Activated CD4-positive, alpha-beta T cell treated with anti-CD3 and anti-CD28 coated beads, Interleukin-2, amount 10 ng/mL, durations not matched to agents 7 days and 5 days (primary cell): ENCODE results near the gene BRD1. TPM values are rescaled to one million over a fixed set of nuclear protein-coding genes. Genes with fewer than 3 reads are reported as not detected.

ENCODE experiments used
- CTCF ChIA-PET: fragments of 350-600 bp; sonication (Branson Sonifier 250); formaldehyde crosslinking; loops from one replicate; lab custom pipeline; 2021; ENCODE audit warnings: antibody characterized with exemption; lab: Charles Lee
- POLR2A ChIA-PET: fragments of 350-600 bp; sonication (Branson Sonifier 250); formaldehyde crosslinking; loops from one replicate; lab custom pipeline; 2021; ENCODE audit warnings: antibody characterized with exemption; lab: Charles Lee
- DNase-seq: peaks from one replicate; pipeline ENCODE4 v3.0.0-alpha.2; 2020
- H3K27ac Mint-ChIP-seq: one replicate; pipeline ENCODE4 v1.8.0; 2021; ENCODE audit warnings: mild to moderate bottlenecking, moderate library complexity, mixed read lengths
- H3K27me3 Mint-ChIP-seq: one replicate; pipeline ENCODE4 v1.8.0; 2021; ENCODE audit warnings: mixed read lengths
- H3K36me3 Mint-ChIP-seq: one replicate; pipeline ENCODE4 v1.8.0; 2021; ENCODE audit warnings: low read depth, mixed read lengths
- H3K4me1 Mint-ChIP-seq: one replicate; pipeline ENCODE4 v1.8.0; 2021; ENCODE audit warnings: mixed read lengths
- H3K4me3 Mint-ChIP-seq: one replicate; pipeline ENCODE4 v1.8.0; 2021; ENCODE audit warnings: mild to moderate bottlenecking, moderate library complexity, mixed read lengths
- H3K9me3 Mint-ChIP-seq: one replicate; pipeline ENCODE4 v1.8.0; 2021; ENCODE audit warnings: mixed read lengths
- total RNA-seq, 2 experiments: library from RNA; stranded (reverse); gene quantifications; one replicate each; pipeline ENCODE4 v1.2.3, GENCODE V29; 2021

Gene BRD1
- 10 to 100 TPM; 46.9 to 49.2 TPM for total RNA-seq

DNA sequence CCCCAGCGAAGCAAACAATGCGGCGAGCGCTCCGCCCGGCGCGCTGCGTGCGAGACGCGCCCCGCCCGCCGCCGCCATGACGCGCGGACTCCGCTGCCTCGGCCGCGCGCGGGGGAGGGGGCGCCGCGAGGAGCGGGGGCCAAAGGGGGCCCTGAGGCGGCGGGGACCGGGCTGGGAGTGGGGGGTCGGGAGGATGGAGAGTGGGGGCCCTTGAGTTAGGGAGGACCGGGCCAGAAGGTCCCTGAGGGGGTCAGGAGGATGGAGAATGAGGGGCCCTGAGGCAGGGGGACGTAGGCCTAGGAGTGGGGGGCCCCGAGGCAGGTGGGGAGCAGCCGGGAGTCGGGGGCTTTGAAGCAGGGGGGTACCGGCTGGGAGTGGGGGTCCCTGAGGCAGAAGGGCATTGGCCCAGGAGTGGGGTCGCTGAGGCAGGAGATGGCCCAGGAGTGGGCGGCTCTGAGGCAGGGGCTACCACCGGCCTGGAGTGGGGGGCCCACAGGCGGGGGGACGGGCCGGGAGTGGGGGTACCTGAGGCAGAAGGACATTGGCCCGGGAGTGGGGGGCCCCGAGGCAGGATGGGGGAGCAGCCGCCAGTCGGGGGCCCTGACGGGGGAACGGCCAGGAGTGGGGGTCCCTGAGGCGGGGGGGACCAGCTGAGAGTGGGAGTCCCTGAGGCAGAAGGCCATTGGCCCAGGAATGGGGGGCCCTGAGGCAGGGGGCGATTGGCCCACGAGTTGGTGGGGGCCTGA, at the start of gene BRD1:
Gene BRD1, minus strand, starts transcription at position 21 of the 746 bp plus-strand sequence. CDS start 3,556 bp downstream, outside the sequence.
- peak; percentile 58 for DNase-seq
- H3K27me3 Mint-ChIP-seq: peaks cover 3% of the 10 kb centered on the region
- H3K4me3 Mint-ChIP-seq: peak within 1 kb of the TSS; percentile 90
- H3K9me3 Mint-ChIP-seq: no peaks in the 10 kb centered on the region
- ChIA-PET CTCF (no interaction called here), POLR2A (no interaction called here)
- H3K36me3 Mint-ChIP-seq: peaks cover 33% of the 10 kb centered on the region
- peak within 1 kb of the TSS; percentile 95 for H3K27ac Mint-ChIP-seq
- peaks cover 41% of the 10 kb centered on the region for H3K4me1 Mint-ChIP-seq

DNA sequence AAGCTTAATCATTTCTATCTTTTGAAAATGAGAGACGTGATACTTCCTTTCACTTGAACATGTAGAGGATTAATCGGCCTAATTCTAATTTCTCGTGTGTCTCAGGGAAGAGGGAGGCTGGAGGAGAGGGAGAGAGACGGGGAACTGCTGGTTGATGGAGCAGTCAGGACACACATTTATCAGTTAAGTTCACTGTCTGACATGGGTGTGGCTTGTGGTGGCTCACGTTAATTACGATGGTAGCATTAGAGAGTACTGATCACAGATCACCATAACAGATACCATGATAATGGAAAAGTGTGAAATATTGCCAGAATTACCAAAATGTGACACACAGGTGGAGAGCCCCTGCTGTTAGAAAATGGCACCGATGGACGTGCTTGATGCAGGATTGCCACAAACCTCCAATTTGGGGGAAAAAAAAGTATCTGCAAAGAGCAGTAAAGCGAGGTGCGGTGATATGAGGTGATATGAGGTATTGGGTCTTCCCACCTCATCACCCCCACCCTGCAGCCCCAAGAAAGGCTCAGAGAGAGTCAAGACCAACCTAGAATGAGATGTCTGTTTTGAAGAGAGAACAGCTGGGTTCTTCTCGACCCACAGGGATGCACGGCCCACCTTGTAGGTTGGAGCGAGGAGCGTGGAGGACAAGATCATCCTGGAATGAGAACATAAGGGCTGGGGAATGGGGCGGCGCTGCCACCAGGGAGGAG, 45.7 kb upstream of the BRD1 start:
- peaks cover 35% of the 10 kb centered on the region for H3K4me1 Mint-ChIP-seq
- no peaks in the 10 kb centered on the region for H3K27me3 Mint-ChIP-seq
- DNase-seq: no peak
- no peak overlapping the region for H3K4me3 Mint-ChIP-seq
- H3K9me3 Mint-ChIP-seq: peaks cover 14% of the 10 kb centered on the region
- no peak overlapping the region for H3K27ac Mint-ChIP-seq
- ChIA-PET CTCF (interaction anchor here (0.6 kb wide), 1 partner anchor 9 kb away, joined by 3 read pairs; no protein-coding TSS in a partner anchor), POLR2A (no interaction called here)
- H3K36me3 Mint-ChIP-seq: peaks cover 48% of the 10 kb centered on the region

DNA sequence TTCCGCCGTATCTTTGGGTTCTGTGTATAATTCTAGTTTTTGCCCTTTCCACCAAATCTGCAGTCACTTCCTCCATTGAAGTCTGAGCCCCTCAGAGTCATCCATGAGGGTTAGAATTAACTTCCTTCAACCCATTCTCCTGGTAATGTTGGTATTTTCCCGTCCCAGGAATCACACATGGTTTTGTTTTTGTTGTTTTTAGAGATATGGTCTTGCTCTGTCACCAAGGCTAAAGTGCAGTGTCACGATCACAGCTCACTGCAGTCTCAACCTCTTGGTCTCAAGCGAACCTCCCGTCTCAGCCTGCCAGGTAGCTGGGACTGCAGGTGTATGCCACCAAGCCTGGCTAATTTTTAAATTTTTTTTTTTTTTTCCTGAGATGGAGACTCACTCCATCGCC, 44.7 kb upstream of the BRD1 start:
- Mint-ChIP-seq H3K27me3 (no peaks in the 10 kb centered on the region), H3K4me3 (no peak overlapping the region), H3K9me3 (peaks cover 17% of the 10 kb centered on the region), H3K27ac (no peak overlapping the region), H3K4me1 (peaks cover 40% of the 10 kb centered on the region), H3K36me3 (peaks cover 52% of the 10 kb centered on the region)
- CTCF ChIA-PET: interaction anchor here (1.3 kb wide), 1 partner anchor 34 kb away, joined by 3 read pairs; no protein-coding TSS in a partner anchor
- POLR2A ChIA-PET: no interaction called here
- no peak for DNase-seq

DNA sequence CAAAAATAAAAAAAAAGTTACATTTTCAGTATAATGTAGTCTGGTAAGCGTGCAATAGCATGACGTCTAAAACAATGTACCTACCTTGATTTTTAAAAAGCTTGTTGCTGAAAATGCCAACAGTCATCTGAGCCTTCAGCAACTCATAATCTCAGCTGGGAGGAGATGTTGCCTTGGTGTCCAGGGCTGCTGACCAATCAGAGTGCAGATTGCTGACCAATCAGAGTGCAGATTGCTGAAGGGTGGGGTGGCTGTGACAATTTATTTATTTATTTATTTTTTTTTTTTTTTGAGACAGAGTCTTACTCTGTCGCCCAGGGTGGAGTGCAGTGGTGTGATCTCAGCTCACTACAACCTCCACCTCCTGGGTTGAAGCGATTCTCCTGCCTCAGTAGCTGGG, 43.8 kb upstream of the BRD1 start:
- no peak for DNase-seq
- ChIA-PET POLR2A (no interaction called here), CTCF (interaction anchor here (1.2 to 1.4 kb wide), 5 partner anchors 14 to 33 kb away, joined by 3 to 5 read pairs (median 3); no protein-coding TSS in a partner anchor)
- Mint-ChIP-seq H3K4me3 (no peak overlapping the region), H3K27ac (no peak overlapping the region), H3K36me3 (peaks cover 56% of the 10 kb centered on the region), H3K9me3 (peaks cover 24% of the 10 kb centered on the region), H3K4me1 (peaks cover 48% of the 10 kb centered on the region), H3K27me3 (no peaks in the 10 kb centered on the region)

DNA sequence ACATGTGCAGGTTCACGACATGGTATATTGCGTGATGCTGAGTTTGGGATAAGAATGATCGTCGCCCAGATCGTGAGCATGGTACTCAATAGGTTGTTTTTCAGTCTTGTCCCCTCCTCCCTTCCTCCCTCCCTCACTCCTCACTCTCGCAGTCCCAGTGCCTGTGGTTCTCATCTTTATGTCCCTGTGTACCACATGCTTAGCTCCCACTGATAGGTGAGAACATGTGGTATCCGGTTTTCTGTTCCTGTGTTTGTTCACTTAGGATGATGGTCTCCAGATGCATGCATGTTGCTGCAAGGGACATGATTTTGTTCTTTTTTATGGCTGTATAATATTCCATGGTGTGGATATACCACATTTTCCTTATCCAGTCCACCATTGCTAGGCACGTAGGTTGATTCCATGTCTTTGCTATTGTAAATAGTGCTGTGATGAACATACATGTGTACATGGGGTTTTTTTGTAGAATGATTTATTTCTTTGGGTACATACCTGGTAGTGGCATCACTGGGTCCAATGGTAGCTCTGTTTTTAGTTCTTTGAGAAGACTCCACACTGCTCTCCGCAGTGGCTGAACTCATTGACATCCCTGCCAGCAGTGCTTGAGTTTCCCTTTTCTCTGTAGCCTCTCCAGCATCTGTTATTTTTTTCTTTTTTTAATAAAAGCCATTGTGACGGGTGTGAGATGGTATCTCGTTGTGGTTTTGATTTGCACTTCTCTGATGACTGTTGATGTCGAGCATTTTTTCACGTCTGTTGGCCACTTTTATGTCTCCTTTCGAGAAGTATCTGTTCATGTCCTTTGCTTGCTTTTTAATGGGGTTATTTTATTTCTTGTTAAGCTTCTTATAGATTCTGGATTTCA, 42.4 kb upstream of the BRD1 start:
- peaks cover 34% of the 10 kb centered on the region for H3K9me3 Mint-ChIP-seq
- CTCF ChIA-PET: interaction anchor here (1.4 kb wide), 3 partner anchors 10 to 24 kb away, joined by 3 to 5 read pairs (median 4); no protein-coding TSS in a partner anchor
- peak overlapping the region; percentile 78 for H3K27ac Mint-ChIP-seq
- DNase-seq: peak; percentile 19
- H3K4me3 Mint-ChIP-seq: no peak overlapping the region
- POLR2A ChIA-PET: no interaction called here
- H3K4me1 Mint-ChIP-seq: peaks cover 54% of the 10 kb centered on the region
- H3K27me3 Mint-ChIP-seq: no peaks in the 10 kb centered on the region
- H3K36me3 Mint-ChIP-seq: peaks cover 60% of the 10 kb centered on the region

DNA sequence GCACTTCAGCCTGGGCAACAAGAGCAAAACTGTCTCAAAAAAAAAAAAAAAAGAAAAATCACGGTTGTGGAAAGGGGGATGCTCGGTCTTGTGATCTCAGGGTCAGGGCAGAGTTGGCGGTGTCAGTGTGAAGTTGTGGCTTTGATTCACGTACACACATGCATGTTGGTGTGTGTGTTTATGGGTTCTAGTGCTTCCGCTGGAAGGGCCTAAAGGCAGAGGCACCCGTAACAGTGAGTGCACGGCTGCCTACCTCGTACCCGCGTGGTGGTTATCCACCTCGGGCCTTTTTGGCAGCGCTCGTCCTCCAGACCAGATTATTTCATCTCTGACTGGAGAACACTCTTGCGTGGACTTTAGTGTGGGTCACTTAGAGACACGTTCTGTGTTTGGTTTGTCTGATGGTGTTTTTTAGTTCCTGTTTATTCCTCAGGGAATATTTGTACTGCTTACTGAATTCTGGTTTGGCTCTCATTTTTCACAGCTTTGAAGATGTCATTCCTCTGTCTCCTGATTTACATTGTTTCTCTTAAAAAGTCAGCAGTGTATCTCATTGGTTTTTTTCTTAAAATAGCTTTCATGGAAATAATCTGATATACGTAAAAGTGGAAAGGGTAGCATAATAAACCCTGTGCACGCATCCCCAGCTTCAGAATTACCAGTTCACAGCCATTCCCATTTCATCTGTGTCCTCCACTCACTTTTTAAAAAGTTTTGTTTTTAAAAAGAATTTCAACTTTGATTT, 41.6 kb upstream of the BRD1 start:
- Mint-ChIP-seq H3K4me3 (no peak overlapping the region), H3K36me3 (peaks cover 58% of the 10 kb centered on the region), H3K27ac (no peak overlapping the region), H3K9me3 (peaks cover 34% of the 10 kb centered on the region), H3K4me1 (peaks cover 56% of the 10 kb centered on the region), H3K27me3 (no peaks in the 10 kb centered on the region)
- ChIA-PET CTCF (interaction anchor here (0.6 kb wide), 1 partner anchor 12 kb away, joined by 3 read pairs; no protein-coding TSS in a partner anchor), POLR2A (no interaction called here)
- no peak for DNase-seq

DNA sequence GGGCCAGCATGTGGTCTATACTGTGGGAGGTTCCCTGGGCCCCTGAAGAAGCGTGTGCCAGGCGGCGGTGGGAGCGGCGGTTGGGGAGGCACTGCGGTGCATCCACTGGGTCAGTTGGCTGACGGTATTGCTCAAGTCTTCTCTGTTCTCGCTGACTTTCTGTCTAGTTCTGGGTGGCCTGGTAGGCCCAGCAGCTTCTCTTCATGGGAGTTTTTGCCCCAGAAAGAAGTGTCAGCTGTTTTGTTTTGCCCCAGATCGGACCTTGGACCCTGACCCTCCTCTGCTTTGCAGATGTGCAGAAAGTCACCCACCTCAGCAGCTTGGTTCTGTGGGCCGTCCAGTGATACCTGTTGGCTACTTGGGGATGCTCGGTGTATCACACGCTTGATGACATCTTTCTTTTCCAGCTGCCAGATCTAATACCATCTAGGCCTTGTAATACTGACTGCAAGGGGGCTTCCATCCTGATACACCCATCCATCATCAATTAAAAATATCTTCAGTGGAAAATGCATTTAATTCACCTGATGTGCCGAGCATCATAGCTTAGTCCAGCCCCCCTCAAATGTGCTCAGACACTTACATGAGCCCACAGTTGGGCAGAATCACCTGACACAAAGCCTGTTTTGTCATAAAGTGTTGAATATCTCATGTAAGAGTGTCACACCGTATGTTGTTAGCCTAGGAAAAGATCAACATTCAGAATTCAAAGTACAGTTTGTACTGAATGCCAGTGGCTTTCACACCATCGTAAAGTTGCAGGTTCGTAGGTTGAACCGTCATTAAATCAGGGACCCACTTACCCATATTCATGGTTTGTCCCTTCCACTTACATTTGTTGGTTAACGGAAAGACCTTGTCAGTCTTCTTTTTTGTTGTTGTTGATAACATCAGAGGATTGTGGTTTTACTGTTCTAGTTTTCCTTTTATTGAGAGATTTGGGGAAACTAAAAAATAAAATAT, 39.9 kb upstream of the BRD1 start:
- Mint-ChIP-seq H3K4me1 (peaks cover 62% of the 10 kb centered on the region), H3K4me3 (peak overlapping the region; percentile 5), H3K9me3 (peaks cover 34% of the 10 kb centered on the region), H3K27ac (peak overlapping the region; percentile 50), H3K36me3 (peaks cover 62% of the 10 kb centered on the region), H3K27me3 (no peaks in the 10 kb centered on the region)
- DNase-seq: no peak
- CTCF ChIA-PET: interaction anchor here (0.7 to 0.8 kb wide), 3 partner anchors 11 to 38 kb away, joined by 3 read pairs; no protein-coding TSS in a partner anchor
- POLR2A ChIA-PET: no interaction called here

DNA sequence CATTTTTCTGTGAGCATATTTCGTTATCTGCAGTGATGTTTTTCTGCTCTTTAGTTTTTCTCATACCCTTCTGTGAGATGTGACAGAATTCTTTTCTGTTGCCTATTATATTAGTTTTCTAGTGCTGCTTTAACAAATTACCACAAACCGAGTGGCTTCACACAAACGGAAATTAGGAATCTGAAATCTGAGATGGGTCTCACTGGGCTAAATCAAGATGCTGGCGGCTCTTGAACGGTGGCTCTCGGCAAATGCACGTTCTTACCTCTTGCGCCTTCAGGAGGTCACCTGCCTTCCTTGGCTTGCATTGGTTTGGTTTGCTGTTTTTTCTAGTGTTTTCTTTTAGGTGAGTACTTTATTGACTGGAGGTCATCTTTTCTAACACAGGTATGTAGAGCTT, 39.0 kb upstream of the BRD1 start:
- peak overlapping the region; percentile 36 for H3K27ac Mint-ChIP-seq
- H3K27me3 Mint-ChIP-seq: no peaks in the 10 kb centered on the region
- CTCF ChIA-PET: no interaction called here
- no peak for DNase-seq
- H3K9me3 Mint-ChIP-seq: peaks cover 34% of the 10 kb centered on the region
- peaks cover 65% of the 10 kb centered on the region for H3K36me3 Mint-ChIP-seq
- H3K4me3 Mint-ChIP-seq: no peak overlapping the region
- H3K4me1 Mint-ChIP-seq: peaks cover 66% of the 10 kb centered on the region
- POLR2A ChIA-PET: no interaction called here

DNA sequence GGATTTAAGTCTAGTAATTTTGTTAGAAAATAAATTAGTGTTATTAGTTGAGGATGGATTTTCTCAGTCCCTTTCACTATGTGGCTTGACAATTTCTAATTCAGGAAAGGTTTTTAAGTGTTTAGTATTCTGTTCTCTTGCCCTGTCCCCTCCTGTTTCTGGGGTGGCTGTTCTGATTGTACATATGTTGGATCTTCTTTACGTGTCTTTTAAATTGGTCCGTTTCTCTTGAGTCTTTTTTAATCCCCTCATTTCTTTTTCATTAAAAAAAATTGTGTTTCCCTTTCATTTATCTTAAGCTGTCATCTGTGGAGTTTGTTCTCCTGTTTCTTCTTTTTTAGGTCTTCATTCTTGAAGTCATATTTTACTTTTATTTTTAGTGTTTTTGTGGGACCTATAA, 38.5 kb upstream of the BRD1 start:
- peaks cover 65% of the 10 kb centered on the region for H3K36me3 Mint-ChIP-seq
- no peak overlapping the region for H3K4me3 Mint-ChIP-seq

DNA sequence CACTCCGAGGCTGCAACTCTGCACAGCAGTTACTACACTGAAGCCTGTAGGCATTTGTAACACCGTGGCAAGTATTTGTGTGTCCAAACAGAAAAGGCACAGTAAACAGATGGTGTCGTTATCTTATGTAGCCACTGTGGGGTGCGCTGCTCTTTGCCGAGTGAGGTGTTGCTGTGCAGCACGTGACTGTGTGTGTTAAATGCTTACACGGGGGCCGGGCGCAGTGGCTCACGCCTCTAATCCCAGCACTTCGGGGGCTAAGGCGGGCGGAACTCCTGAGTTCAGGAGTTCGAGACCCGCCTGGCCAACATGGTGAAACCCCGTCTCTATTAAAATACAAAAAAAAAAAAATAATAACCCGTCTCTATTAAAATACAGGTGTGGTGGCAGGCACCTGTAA, 37.5 kb upstream of the BRD1 start:
- no peaks in the 10 kb centered on the region for H3K27me3 Mint-ChIP-seq
- no peak overlapping the region for H3K27ac Mint-ChIP-seq
- no peak overlapping the region for H3K4me3 Mint-ChIP-seq
- CTCF ChIA-PET: no interaction called here
- POLR2A ChIA-PET: no interaction called here
- H3K36me3 Mint-ChIP-seq: peaks cover 59% of the 10 kb centered on the region
- peaks cover 29% of the 10 kb centered on the region for H3K9me3 Mint-ChIP-seq
- H3K4me1 Mint-ChIP-seq: peaks cover 63% of the 10 kb centered on the region
- DNase-seq: no peak

More for the DNA sequence above, 38.5 kb upstream of the BRD1 start:
- H3K27ac Mint-ChIP-seq: no peak overlapping the region
- H3K4me1 Mint-ChIP-seq: peaks cover 67% of the 10 kb centered on the region
- peaks cover 34% of the 10 kb centered on the region for H3K9me3 Mint-ChIP-seq
- H3K27me3 Mint-ChIP-seq: no peaks in the 10 kb centered on the region
- no peak for DNase-seq
- POLR2A ChIA-PET: no interaction called here
- CTCF ChIA-PET: no interaction called here

DNA sequence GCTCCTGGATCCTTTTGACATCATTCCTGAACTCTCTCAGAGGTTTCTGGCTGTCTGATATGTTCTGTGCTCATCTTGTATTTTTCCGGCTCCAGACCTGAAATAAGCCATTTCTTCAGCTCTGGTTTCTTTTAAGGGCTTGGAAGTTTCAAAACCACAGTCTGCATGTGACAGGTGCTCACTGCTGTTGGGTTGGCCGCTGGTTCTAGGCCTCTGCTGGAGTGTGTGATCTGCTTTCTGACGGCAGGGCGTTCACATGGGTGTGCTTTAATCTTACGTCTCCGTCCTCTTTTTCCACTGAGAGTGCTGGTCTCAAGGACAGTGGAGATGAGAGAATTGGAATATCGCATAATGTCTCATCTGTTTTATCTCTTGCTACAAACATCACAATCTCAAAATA, 36.3 kb upstream of the BRD1 start:
- DNase-seq: peak; percentile 23

More for the DNA sequence above, 36.3 kb upstream of the BRD1 start:
- Mint-ChIP-seq H3K4me3 (no peak overlapping the region), H3K27me3 (no peaks in the 10 kb centered on the region), H3K27ac (peak overlapping the region; percentile 14), H3K9me3 (peaks cover 19% of the 10 kb centered on the region), H3K36me3 (peaks cover 49% of the 10 kb centered on the region), H3K4me1 (peaks cover 54% of the 10 kb centered on the region)
- CTCF ChIA-PET: interaction anchor here (1.1 kb wide), 1 partner anchor 67 kb away, joined by 3 read pairs; no protein-coding TSS in a partner anchor
- POLR2A ChIA-PET: no interaction called here
